CD14-positive monocyte (primary cell): ENCODE results near the gene CDK12. TPM values are rescaled to one million over a fixed set of nuclear protein-coding genes. Genes with fewer than 3 reads are reported as not detected.

Experiments
- DNase-seq, 3 donors: peaks; one replicate each; pipeline ENCODE4 v3.0.0-alpha.2; 2011 to 2022
- H2AFZ ChIP-seq: 2 replicates; pipeline ENCODE4 v1.6.0; 2012; ENCODE audit warnings: mild to moderate bottlenecking, low read depth, low read length, inconsistent platforms; ENCODE audit not compliant: insufficient read depth, poor library complexity, severe bottlenecking
- H3K27ac ChIP-seq, 2 donors: 1 replicate in 1 of 2; 2 replicates in 1 of 2; pipeline ENCODE4 v1.5.1; 2012 to 2013; ENCODE audit warnings: low read length in 2 of 2, control low read depth in 1 of 2, inconsistent platforms in 1 of 2, low read depth in 1 of 2, mild to moderate bottlenecking in 1 of 2
- H3K27me3 ChIP-seq, 2 donors: one replicate each; pipeline versions ENCODE4 v1.6.0 to v1.6.1; 2011 to 2013; ENCODE audit warnings: low read length in 2 of 2; ENCODE audit not compliant: control insufficient read depth in 2 of 2, insufficient read depth in 2 of 2
- H3K36me3 ChIP-seq, 2 donors: replicated peaks in 1 of 2; 1 replicate in 1 of 2; 2 replicates in 1 of 2; pipeline versions ENCODE4 v1.5.1 to v1.6.1; 2012 to 2013; ENCODE audit warnings: low read length in 2 of 2, control low read depth in 1 of 2, inconsistent platforms in 1 of 2, mild to moderate bottlenecking in 1 of 2; ENCODE audit not compliant: insufficient read depth in 2 of 2, control insufficient read depth in 1 of 2
- H3K4me1 ChIP-seq, 2 donors: 1 replicate in 1 of 2; 2 replicates in 1 of 2; pipeline versions ENCODE4 v1.5.1 to v1.6.1; 2012 to 2013; ENCODE audit warnings: low read length in 2 of 2, control low read depth in 1 of 2, inconsistent platforms in 1 of 2, mild to moderate bottlenecking in 1 of 2, moderate library complexity in 1 of 2; ENCODE audit not compliant: insufficient read depth in 2 of 2, control insufficient read depth in 1 of 2
- H3K4me2 ChIP-seq: replicated peaks from 2 replicates; pipeline ENCODE3; 2012; ENCODE audit warnings: low read length, moderate library complexity, mild to moderate bottlenecking; ENCODE audit not compliant: poor library complexity, severe bottlenecking; ENCODE audit errors: extremely low read depth
- H3K4me3 ChIP-seq, 3 experiments: fragments of 200-600 bp in 1 of 3; sonication (generic) in 1 of 3; replicated peaks in 1 of 3; 1 replicate in 2 of 3; 2 replicates in 1 of 3; pipeline ENCODE4 v1.5.1; 2011 to 2013; ENCODE audit warnings: low read length in 3 of 3, mild to moderate bottlenecking in 3 of 3, control low read depth in 2 of 3, low read depth in 2 of 3, inconsistent platforms in 1 of 3, moderate library complexity in 1 of 3
- H3K79me2 ChIP-seq: 2 replicates; pipeline ENCODE4 v1.6.0; 2012; ENCODE audit warnings: mild to moderate bottlenecking, control low read depth, inconsistent platforms, low read length, moderate library complexity; ENCODE audit not compliant: insufficient read depth
- H3K9ac ChIP-seq: 2 replicates; pipeline ENCODE4 v1.6.0; 2017; ENCODE audit warnings: low read length, mild to moderate bottlenecking; ENCODE audit not compliant: insufficient read depth, poor library complexity, severe bottlenecking
- H3K9me3 ChIP-seq, 2 donors: replicated peaks in 1 of 2; 1 replicate in 1 of 2; 2 replicates in 1 of 2; pipeline versions ENCODE4 v1.5.1 to v1.6.1; 2012 to 2013; ENCODE audit warnings: low read length in 2 of 2, control low read depth in 1 of 2; ENCODE audit not compliant: control insufficient read depth in 1 of 2, insufficient read depth in 1 of 2
- H4K20me1 ChIP-seq: 2 replicates; pipeline ENCODE4 v1.6.0; 2012; ENCODE audit warnings: mild to moderate bottlenecking, low read length, control low read depth, moderate library complexity; ENCODE audit not compliant: insufficient read depth
- H3K27ac Mint-ChIP-seq, 7 donors: one replicate each; pipeline ENCODE4 v1.8.0; 2020; ENCODE audit warnings: mild to moderate bottlenecking in 7 of 7, mixed read lengths in 7 of 7, moderate library complexity in 6 of 7, inconsistent platforms in 2 of 7
- H3K27me3 Mint-ChIP-seq, 3 donors: one replicate each; pipeline ENCODE4 v1.8.0; 2021 to 2022; ENCODE audit warnings: low read depth in 3 of 3, mild to moderate bottlenecking in 3 of 3, mixed read lengths in 3 of 3, moderate library complexity in 3 of 3, inconsistent platforms in 1 of 3
- H3K36me3 Mint-ChIP-seq, 2 donors: one replicate each; pipeline ENCODE4 v1.8.0; 2020; ENCODE audit warnings: mixed read lengths in 2 of 2, inconsistent platforms in 1 of 2, mild to moderate bottlenecking in 1 of 2
- H3K4me1 Mint-ChIP-seq: one replicate; pipeline ENCODE4 v1.8.0; 2020; ENCODE audit warnings: mild to moderate bottlenecking, mixed read lengths
- H3K4me3 Mint-ChIP-seq, 2 donors: one replicate each; pipeline ENCODE4 v1.8.0; 2020; ENCODE audit warnings: mild to moderate bottlenecking in 2 of 2, mixed read lengths in 2 of 2, moderate library complexity in 1 of 2
- H3K9me3 Mint-ChIP-seq, 7 donors: one replicate each; pipeline ENCODE4 v1.8.0; 2020 to 2022; ENCODE audit warnings: mixed read lengths in 7 of 7, mild to moderate bottlenecking in 6 of 7, moderate library complexity in 6 of 7, inconsistent platforms in 2 of 7
- WGBS: methylation state at CpG from one replicate; pipeline ENCODE4 v1.1.5; 2013; ENCODE audit warnings: missing lambda C conversion rate; ENCODE audit not compliant: insufficient coverage; 5-methylcytosine and 5-hydroxymethylcytosine counted together
- intact Hi-C, 2 donors: fragments of 100-400 bp; cut with micrococcal nuclease; formaldehyde crosslinking; loops; one replicate each; pipeline versions ENCODE4 v1.15.0 to v1.15.1; 2023
- polyA plus RNA-seq, 3 donors: library from polyadenylated mRNA; depleted of rRNA in 1 of 3; unstranded in 2 of 3; stranded (reverse) in 1 of 3; fragments of 300-500 nt in 2 of 3; fragments of >200 nt in 1 of 3; fragmentation: Illumina TruSeq in 2 of 3; gene quantifications; 1 replicate in 2 of 3; 2 replicates in 1 of 3; pipeline ENCODE4 v1.2.3, GENCODE V29; 2012 to 2021
- TF ChIP-seq, protein P1 (sequence below): fragments of 200-600 bp; IDR thresholded peaks from one replicate; pipeline ENCODE4 v1.8.0; 2022; ENCODE audit warnings: antibody characterized with exemption, mild to moderate bottlenecking

The CDK12 gene
- polyA plus RNA-seq, 3 donors, result 0.62 to 21.9 (median 1.3) TPM

DNA sequence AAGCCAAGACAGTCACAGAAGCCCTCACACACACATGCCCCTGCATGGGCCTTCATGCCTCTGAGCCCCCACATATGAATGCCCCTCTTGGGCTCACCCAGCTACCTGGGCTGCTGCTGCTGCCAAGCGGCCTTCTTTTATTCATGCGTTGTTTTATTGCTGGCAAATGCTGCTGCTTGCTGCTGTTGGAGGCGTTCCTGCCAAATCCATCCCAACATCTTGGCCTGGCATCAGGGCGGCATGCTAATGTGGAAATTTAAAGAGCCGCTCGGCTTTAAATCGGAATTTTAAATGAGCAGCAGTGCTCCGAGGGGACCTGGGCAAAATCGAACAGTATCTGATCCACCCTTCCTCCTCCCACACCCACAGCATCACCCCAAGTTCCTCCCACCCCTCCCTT, 107.4 kb downstream of the CDK12 start:
- Histone ChIP-seq H3K27ac (no peak overlapping the region), H3K27me3 (no peaks in the 10 kb centered on the region), H3K4me1 (peaks cover 19 to 25% of the 10 kb centered on the region in 2 donors), H3K36me3 (peaks cover 33 to 71% of the 10 kb centered on the region in 2 donors), H3K9me3 (peaks cover 0 to 5% of the 10 kb centered on the region in 2 donors), H3K4me3 (no peak overlapping the region), H3K79me2 (no peaks in the 10 kb centered on the region), H2AFZ (no peak overlapping the region), H3K9ac (no peak overlapping the region), H4K20me1 (peaks cover 11% of the 10 kb centered on the region), H3K4me2 (no peak overlapping the region)
- Mint-ChIP-seq H3K36me3 (peaks cover 70 to 77% of the 10 kb centered on the region in 2 donors), H3K4me3 (no peak overlapping the region), H3K4me1 (peaks cover 22% of the 10 kb centered on the region), H3K27me3 (peaks cover 3 to 8% (median 7%) of the 10 kb centered on the region in 3 donors), H3K9me3 (peaks cover 0 to 9% (median 6%) of the 10 kb centered on the region in 7 donors), H3K27ac (peak overlapping the region in 2 of 7 donors; percentile 42 to 51)
- TF ChIP-seq, protein P1, sequence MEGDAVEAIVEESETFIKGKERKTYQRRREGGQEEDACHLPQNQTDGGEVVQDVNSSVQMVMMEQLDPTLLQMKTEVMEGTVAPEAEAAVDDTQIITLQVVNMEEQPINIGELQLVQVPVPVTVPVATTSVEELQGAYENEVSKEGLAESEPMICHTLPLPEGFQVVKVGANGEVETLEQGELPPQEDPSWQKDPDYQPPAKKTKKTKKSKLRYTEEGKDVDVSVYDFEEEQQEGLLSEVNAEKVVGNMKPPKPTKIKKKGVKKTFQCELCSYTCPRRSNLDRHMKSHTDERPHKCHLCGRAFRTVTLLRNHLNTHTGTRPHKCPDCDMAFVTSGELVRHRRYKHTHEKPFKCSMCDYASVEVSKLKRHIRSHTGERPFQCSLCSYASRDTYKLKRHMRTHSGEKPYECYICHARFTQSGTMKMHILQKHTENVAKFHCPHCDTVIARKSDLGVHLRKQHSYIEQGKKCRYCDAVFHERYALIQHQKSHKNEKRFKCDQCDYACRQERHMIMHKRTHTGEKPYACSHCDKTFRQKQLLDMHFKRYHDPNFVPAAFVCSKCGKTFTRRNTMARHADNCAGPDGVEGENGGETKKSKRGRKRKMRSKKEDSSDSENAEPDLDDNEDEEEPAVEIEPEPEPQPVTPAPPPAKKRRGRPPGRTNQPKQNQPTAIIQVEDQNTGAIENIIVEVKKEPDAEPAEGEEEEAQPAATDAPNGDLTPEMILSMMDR, result no peak
- 93% methylated on average over 3 of the region's 9 CpGs for WGBS
- intact Hi-C loops, result no loop called here
- no peak for DNase-seq

DNA sequence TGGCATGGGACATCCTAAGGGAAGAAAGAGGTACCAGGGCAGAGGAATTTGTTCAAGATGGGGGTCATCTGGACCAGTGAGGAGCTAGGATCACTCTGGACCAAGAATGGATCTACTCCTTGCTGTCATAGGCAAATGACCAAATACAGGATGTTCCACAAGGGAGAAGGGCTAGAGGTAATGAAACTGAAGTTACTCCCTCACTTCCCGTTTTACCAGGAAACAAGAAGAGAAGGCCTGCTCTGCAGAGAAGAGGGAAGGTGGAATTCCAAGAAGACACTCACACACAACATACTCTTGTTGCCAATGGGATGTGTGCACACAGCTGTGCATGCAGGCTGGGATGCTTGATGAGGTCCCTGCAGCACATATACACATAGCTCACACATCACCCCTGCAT, 107.8 kb downstream of the CDK12 start:
- no peaks in the 10 kb centered on the region for H3K79me2 ChIP-seq

More for the DNA sequence above, 107.8 kb downstream of the CDK12 start:
- Histone ChIP-seq H4K20me1 (peaks cover 11% of the 10 kb centered on the region), H3K9ac (no peak overlapping the region), H3K36me3 (peaks cover 31 to 66% of the 10 kb centered on the region in 2 donors), H2AFZ (no peak overlapping the region), H3K4me3 (no peak overlapping the region), H3K4me1 (peaks cover 23 to 30% of the 10 kb centered on the region in 2 donors), H3K27me3 (peaks cover 0 to 2% of the 10 kb centered on the region in 2 donors), H3K27ac (no peak overlapping the region), H3K4me2 (no peak overlapping the region), H3K9me3 (peaks cover 0 to 5% of the 10 kb centered on the region in 2 donors)
- Mint-ChIP-seq H3K4me1 (peaks cover 25% of the 10 kb centered on the region), H3K27ac (peak overlapping the region in 3 of 7 donors; percentile 63 to 68 (median 66)), H3K27me3 (peaks cover 6 to 11% (median 10%) of the 10 kb centered on the region in 3 donors), H3K36me3 (peaks cover 67 to 74% of the 10 kb centered on the region in 2 donors), H3K4me3 (no peak overlapping the region), H3K9me3 (peaks cover 0 to 9% (median 6%) of the 10 kb centered on the region in 7 donors)
- no CpG with 5 or more reads among the region's 1 CpG for WGBS
- TF ChIP-seq, protein P1, result no peak
- intact Hi-C loops, result no loop called here
- peak; percentile 37 to 65 (median 45) for DNase-seq
